HEK293 (cell line): Measurements from ENCODE around the gene IRF7.

Experiments
- CTCF ChIA-PET: fragments of 350-600 bp; formaldehyde crosslinking; extraction: SDS; loops from one replicate; lab custom pipeline; 2021; ENCODE audit warnings: antibody characterized with exemption; lab: Yijun Ruan, JAX
- POLR2A ChIA-PET: fragments of 300-600 bp; formaldehyde crosslinking; extraction: SDS; loops from one replicate; lab custom pipeline; 2020; ENCODE audit warnings: antibody characterized with exemption, inconsistent platforms; lab: Yijun Ruan, JAX
- H3K27ac ChIP-seq: fragments of 200-500 bp; sonication (Bioruptor generic); 2 replicates; pipeline ENCODE4 v1.5.1; 2014; ENCODE audit warnings: low read depth, low read length, control low read depth, inconsistent platforms; ENCODE audit errors: extremely low read depth
- H3K36me3 ChIP-seq, 2 experiments: fragments of 200-500 bp in 1 of 2; sonication (Bioruptor generic) in 1 of 2; 1 replicate in 1 of 2; 2 replicates in 1 of 2; pipeline ENCODE4 v1.5.1; 2014 to 2017; ENCODE audit warnings: inconsistent platforms in 2 of 2, low read length in 2 of 2; ENCODE audit not compliant: control insufficient read depth in 2 of 2, insufficient read depth in 1 of 2
- H3K4me1 ChIP-seq: fragments of 200-500 bp; sonication (Bioruptor generic); 2 replicates; pipeline ENCODE4 v1.5.1; 2014; ENCODE audit warnings: mild to moderate bottlenecking, low read length, inconsistent platforms; ENCODE audit not compliant: control insufficient read depth, insufficient read depth
- H3K4me3 ChIP-seq: 2 replicates; pipeline ENCODE4 v1.5.1; 2011; ENCODE audit warnings: low read depth, mild to moderate bottlenecking, control low read depth, low read length, moderate library complexity
- H3K9me3 ChIP-seq: fragments of 200-500 bp; sonication (Bioruptor generic); 2 replicates; pipeline ENCODE4 v1.5.1; 2014; ENCODE audit warnings: low read depth, low read length, inconsistent platforms; ENCODE audit not compliant: control insufficient read depth, insufficient read depth
- GLI2 ChIP-seq: fragments of 450-650 bp; formaldehyde crosslinking; IDR thresholded peaks from 2 replicates; pipeline ENCODE4; 2017; ENCODE audit warnings: missing biosample characterization, missing genetic modification characterization, low read depth, borderline replicate concordance
- GLIS2 ChIP-seq: fragments of 450-650 bp; formaldehyde crosslinking; IDR thresholded peaks from 2 replicates; pipeline ENCODE4 v1.5.1; 2016; ENCODE audit warnings: missing biosample characterization, missing genetic modification characterization
- KLF9 ChIP-seq: fragments of 450-650 bp; formaldehyde crosslinking; IDR thresholded peaks from 2 replicates; pipeline ENCODE4 v1.5.1; 2016; ENCODE audit warnings: missing biosample characterization, missing genetic modification characterization, low read depth
- PRDM1 ChIP-seq: fragments of 450-650 bp; formaldehyde crosslinking; IDR thresholded peaks from 2 replicates; pipeline ENCODE4; 2016; ENCODE audit warnings: missing biosample characterization, missing genetic modification characterization
- ZBTB1 ChIP-seq: fragments of 450-650 bp; formaldehyde crosslinking; IDR thresholded peaks from 2 replicates; pipeline ENCODE4 v1.5.1; 2016; ENCODE audit warnings: missing biosample characterization, missing genetic modification characterization
- ZNF155 ChIP-seq: fragments of 450-650 bp; formaldehyde crosslinking; IDR thresholded peaks from 2 replicates; pipeline ENCODE4 v1.5.1; 2016; ENCODE audit warnings: missing biosample characterization, missing genetic modification characterization
- ZNF157 ChIP-seq: fragments of 450-650 bp; formaldehyde crosslinking; IDR thresholded peaks from 2 replicates; pipeline ENCODE4 v1.5.1; 2016; ENCODE audit warnings: missing biosample characterization, missing genetic modification characterization
- ZNF16 ChIP-seq: fragments of 450-650 bp; formaldehyde crosslinking; IDR thresholded peaks from 2 replicates; pipeline ENCODE4 v1.5.1; 2016; ENCODE audit warnings: low read depth, missing biosample characterization, missing genetic modification characterization
- ZNF214 ChIP-seq: fragments of 450-650 bp; formaldehyde crosslinking; IDR thresholded peaks from 2 replicates; pipeline ENCODE4 v1.5.1; 2017; ENCODE audit warnings: missing biosample characterization, mild to moderate bottlenecking, missing genetic modification characterization, borderline replicate concordance
- ZNF223 ChIP-seq: fragments of 450-650 bp; formaldehyde crosslinking; IDR thresholded peaks from 2 replicates; pipeline ENCODE4 v1.5.1; 2016; ENCODE audit warnings: missing biosample characterization, missing genetic modification characterization
- ZNF248 ChIP-seq: fragments of 450-650 bp; formaldehyde crosslinking; IDR thresholded peaks from 2 replicates; pipeline ENCODE4 v1.5.1; 2017; ENCODE audit warnings: missing biosample characterization, missing genetic modification characterization
- ZNF266 ChIP-seq: fragments of 450-650 bp; formaldehyde crosslinking; IDR thresholded peaks from 2 replicates; pipeline ENCODE4 v1.5.1; 2016; ENCODE audit warnings: missing biosample characterization, missing genetic modification characterization, low read depth
- ZNF335 ChIP-seq: fragments of 450-650 bp; formaldehyde crosslinking; conservative IDR thresholded peaks from 2 replicates; pipeline ENCODE4 v1.5.1; 2016; ENCODE audit warnings: missing biosample characterization, missing genetic modification characterization
- ZNF48 ChIP-seq: fragments of 450-650 bp; formaldehyde crosslinking; IDR thresholded peaks from 2 replicates; pipeline ENCODE4 v1.5.1; 2016; ENCODE audit warnings: missing biosample characterization, missing genetic modification characterization
- ZNF558 ChIP-seq: fragments of 450-650 bp; formaldehyde crosslinking; IDR thresholded peaks from 2 replicates; pipeline ENCODE4 v1.5.1; 2016; ENCODE audit warnings: missing biosample characterization, missing genetic modification characterization
- ZNF623 ChIP-seq: fragments of 450-650 bp; formaldehyde crosslinking; IDR thresholded peaks from 2 replicates; pipeline ENCODE4 v1.5.1; 2016; ENCODE audit warnings: missing biosample characterization, missing genetic modification characterization
- ZNF664 ChIP-seq: fragments of 450-650 bp; formaldehyde crosslinking; IDR thresholded peaks from 2 replicates; pipeline ENCODE4 v1.5.1; 2016; ENCODE audit warnings: missing biosample characterization, missing genetic modification characterization
- ZNF670 ChIP-seq: fragments of 450-650 bp; formaldehyde crosslinking; IDR thresholded peaks from 2 replicates; pipeline ENCODE4 v1.5.1; 2016; ENCODE audit warnings: missing biosample characterization, missing genetic modification characterization, low read depth
- ZNF707 ChIP-seq: fragments of 450-650 bp; formaldehyde crosslinking; IDR thresholded peaks from 2 replicates; pipeline ENCODE4 v1.5.1; 2016; ENCODE audit warnings: missing biosample characterization, missing genetic modification characterization
- ZNF792 ChIP-seq: fragments of 450-650 bp; formaldehyde crosslinking; IDR thresholded peaks from 2 replicates; pipeline ENCODE4 v1.5.1; 2016; ENCODE audit warnings: missing biosample characterization, missing genetic modification characterization
- ZSCAN16 ChIP-seq: fragments of 450-650 bp; formaldehyde crosslinking; IDR thresholded peaks from 2 replicates; pipeline ENCODE4 v1.5.1; 2016; ENCODE audit warnings: missing biosample characterization, missing genetic modification characterization
- TF ChIP-seq, protein P1 (sequence below): IDR thresholded peaks from 2 replicates; pipeline ENCODE4 v1.6.1; 2011; ENCODE audit warnings: mild to moderate bottlenecking, low read depth, low read length, borderline replicate concordance
- TF ChIP-seq, protein P2 (sequence below): fragments of 450-650 bp; formaldehyde crosslinking; IDR thresholded peaks from 2 replicates; pipeline ENCODE4 v1.5.1; 2016; ENCODE audit warnings: missing biosample characterization, missing genetic modification characterization
- TF ChIP-seq, protein P3 (sequence below): fragments of 450-650 bp; formaldehyde crosslinking; IDR thresholded peaks from 2 replicates; pipeline ENCODE4 v1.5.1; 2016; ENCODE audit warnings: missing biosample characterization, missing genetic modification characterization
- TF ChIP-seq, protein P4 (sequence below): fragments of 450-650 bp; formaldehyde crosslinking; IDR thresholded peaks from 2 replicates; pipeline ENCODE4 v1.5.1; 2016; ENCODE audit warnings: missing biosample characterization, missing genetic modification characterization

IRF7 gene

DNA sequence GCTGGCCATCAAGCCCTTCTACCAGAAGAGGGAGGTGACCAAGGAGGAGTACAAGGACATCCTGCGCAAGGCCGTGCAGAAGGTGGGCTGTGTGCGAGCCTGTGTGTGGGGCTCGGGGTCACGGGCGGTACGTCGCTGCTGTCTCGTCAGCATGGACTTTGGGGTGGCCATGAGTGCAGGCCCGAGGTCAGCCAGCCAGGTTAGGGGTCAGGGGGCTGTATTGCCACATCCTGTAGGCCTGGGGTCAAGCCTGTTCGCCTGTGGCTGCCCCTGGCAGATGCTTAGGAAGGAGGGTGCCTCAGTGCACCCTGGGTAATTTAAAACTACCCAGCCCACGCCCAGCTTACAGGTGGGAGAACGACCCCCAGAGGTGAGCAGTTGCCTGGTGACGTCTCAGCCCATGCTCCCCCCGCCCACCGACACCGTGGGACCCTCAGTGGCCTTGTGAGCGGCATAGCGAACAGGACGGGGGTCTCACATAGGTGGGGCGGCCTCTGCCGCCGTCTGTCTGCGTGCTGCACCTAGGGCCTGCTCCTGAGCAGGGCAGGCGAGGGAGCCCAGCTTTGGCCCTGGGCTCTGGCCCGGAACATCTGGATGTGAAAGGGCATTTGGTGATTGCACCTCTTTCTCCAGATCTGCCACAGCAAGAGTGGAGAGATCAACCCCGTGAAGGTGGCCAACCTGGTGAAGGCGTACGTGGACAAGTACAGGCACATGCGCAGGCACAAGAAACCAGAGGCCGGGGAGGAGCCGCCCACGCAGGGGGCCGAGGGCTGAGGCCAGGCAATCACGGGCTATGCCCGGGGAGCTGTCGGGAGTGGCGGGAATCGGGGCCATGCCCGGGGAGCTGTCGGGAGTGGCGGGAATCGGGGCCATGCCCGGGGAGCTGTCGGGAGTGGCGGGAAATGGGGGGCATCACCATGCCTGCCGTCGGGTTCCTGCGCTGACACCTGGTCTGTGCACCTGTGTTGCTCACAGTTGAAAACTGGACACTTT lies 4.5 kb downstream of the IRF7 start:
- POLR2A ChIA-PET = interaction anchor here (1.0 kb wide), 1 partner anchor 35 kb away, joined by 3 read pairs; the partner anchor contains the start of gene PHRF1
- peaks cover 0 to 82% of the 10 kb centered on the region in 2 experiments; a peak in 1 of 3 replicates for H3K36me3 ChIP-seq
- no peak overlapping the region for H3K4me3 ChIP-seq
- H3K4me1 ChIP-seq = no peaks in the 10 kb centered on the region
- no peak overlapping the region for H3K27ac ChIP-seq
- TF ChIP-seq ZNF792 (no peak), ZNF335 (no peak), ZNF670 (tag by site-specific recombination) (no peak), ZBTB1 (tag by site-specific recombination) (no peak)
- TF ChIP-seq, protein P1, sequence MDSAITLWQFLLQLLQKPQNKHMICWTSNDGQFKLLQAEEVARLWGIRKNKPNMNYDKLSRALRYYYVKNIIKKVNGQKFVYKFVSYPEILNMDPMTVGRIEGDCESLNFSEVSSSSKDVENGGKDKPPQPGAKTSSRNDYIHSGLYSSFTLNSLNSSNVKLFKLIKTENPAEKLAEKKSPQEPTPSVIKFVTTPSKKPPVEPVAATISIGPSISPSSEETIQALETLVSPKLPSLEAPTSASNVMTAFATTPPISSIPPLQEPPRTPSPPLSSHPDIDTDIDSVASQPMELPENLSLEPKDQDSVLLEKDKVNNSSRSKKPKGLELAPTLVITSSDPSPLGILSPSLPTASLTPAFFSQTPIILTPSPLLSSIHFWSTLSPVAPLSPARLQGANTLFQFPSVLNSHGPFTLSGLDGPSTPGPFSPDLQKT = no peak
- TF ChIP-seq, all 188 proteins: peak for 0
- CTCF ChIA-PET = interaction anchor here (0.6 to 2.2 kb wide), 4 partner anchors 35 to 85 kb away, joined by 3 to 9 read pairs (median 3); partner anchors contain the start of gene PHRF1
- H3K9me3 ChIP-seq = no peaks in the 10 kb centered on the region

DNA sequence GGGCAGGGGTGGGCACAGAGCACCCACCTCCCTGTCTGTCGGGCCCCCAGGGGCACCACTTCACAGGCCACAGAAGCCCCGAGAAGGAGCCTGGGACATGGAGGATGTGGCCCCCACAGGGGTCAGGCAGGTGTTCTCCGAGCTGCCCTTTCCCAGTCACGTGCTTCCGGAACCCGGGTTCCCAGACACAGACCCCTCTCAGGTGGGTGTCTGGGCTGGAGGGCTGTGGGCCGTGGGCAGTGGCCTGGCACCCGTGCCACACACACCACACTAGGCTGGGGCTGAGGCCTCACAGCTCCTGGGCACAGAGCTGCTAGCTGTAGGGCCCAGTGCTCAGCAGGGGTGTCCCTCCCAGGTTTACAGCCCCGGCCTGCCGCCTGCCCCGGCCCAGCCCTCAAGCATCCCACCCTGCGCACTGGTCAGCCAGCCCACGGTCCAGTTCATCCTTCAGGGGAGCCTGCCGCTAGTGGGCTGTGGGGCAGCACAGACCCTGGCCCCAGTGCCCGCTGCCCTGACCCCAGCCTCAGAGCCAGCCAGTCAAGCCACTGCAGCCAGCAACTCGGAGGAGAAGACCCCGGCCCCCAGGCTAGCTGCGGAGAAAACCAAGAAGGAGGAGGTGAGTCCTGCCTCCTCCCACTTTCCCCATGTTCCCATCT lies 5.5 kb downstream of the IRF7 start:
- POLR2A ChIA-PET = no interaction called here

DNA sequence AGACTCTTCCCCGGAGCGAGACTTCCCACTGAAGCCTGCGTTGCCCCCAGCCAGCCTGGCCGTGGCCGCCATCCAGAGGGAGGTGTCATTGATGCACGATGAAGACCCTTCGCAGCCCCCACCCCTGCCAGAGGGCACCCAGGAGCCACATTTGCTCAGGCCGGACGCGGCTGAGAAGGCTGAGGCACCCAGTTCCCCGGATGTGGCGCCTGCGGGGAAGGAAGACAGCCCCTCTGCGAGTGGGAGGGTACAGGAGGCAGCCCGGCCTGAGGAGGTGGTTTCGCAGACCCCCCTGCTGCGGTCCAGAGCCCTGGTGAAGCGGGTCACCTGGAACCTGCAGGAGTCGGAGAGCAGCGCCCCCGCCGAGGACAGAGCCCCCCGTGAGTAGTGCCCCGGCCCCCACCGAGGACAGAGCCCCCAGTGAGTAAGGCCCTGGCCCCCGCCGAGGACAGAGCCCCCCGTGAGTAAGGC lies 6.4 kb downstream of the IRF7 start:
- Histone ChIP-seq H3K4me3 (no peak overlapping the region), H3K36me3 (peaks cover 0 to 97% of the 10 kb centered on the region in 2 experiments; a peak in 2 of 3 replicates), H3K4me1 (no peaks in the 10 kb centered on the region), H3K9me3 (no peaks in the 10 kb centered on the region), H3K27ac (no peak overlapping the region)
- ChIA-PET POLR2A (no interaction called here), CTCF (no interaction called here)
- TF ChIP-seq ZNF16 (tag by site-specific recombination) = no peak
- no peak for TF ChIP-seq GLIS2 (tag by site-specific recombination)
- TF ChIP-seq PRDM1 (tag by site-specific recombination) = no peak
- TF ChIP-seq ZNF266 (tag by site-specific recombination) = no peak
- TF ChIP-seq GLI2 (tag by site-specific recombination) = no peak
- TF ChIP-seq KLF9 (tag by site-specific recombination) = no peak
- TF ChIP-seq ZNF623 (tag by site-specific recombination) = no peak
- TF ChIP-seq ZNF248 (tag by site-specific recombination) = no peak
- TF ChIP-seq ZSCAN16 (tag by site-specific recombination) = no peak
- TF ChIP-seq, protein P2, sequence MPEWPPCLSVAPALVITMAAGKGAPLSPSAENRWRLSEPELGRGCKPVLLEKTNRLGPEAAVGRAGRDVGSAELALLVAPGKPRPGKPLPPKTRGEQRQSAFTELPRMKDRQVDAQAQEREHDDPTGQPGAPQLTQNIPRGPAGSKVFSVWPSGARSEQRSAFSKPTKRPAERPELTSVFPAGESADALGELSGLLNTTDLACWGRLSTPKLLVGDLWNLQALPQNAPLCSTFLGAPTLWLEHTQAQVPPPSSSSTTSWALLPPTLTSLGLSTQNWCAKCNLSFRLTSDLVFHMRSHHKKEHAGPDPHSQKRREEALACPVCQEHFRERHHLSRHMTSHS = no peak
- TF ChIP-seq ZNF48 (tag by site-specific recombination) = no peak

More for the DNA sequence above, 5.5 kb downstream of the IRF7 start:
- CTCF ChIA-PET = interaction anchor here (0.6 kb wide), 1 partner anchor 86 kb away, joined by 3 read pairs; no protein-coding TSS in a partner anchor
- Histone ChIP-seq H3K27ac (no peak overlapping the region), H3K4me1 (no peaks in the 10 kb centered on the region), H3K9me3 (no peaks in the 10 kb centered on the region), H3K36me3 (peaks cover 0 to 92% of the 10 kb centered on the region in 2 experiments; a peak in 1 of 3 replicates), H3K4me3 (no peak overlapping the region)
- TF ChIP-seq, protein P1 = no peak
- TF ChIP-seq ZNF664 (tag by site-specific recombination) (no peak), ZNF707 (tag by site-specific recombination) (no peak), ZNF155 (tag by site-specific recombination) (no peak), ZNF214 (tag by site-specific recombination) (no peak), ZNF223 (tag by site-specific recombination) (no peak), ZNF558 (tag by site-specific recombination) (no peak), ZNF157 (no peak)
- TF ChIP-seq, protein P3, sequence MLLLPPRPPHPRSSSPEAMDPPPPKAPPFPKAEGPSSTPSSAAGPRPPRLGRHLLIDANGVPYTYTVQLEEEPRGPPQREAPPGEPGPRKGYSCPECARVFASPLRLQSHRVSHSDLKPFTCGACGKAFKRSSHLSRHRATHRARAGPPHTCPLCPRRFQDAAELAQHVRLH = no peak
- TF ChIP-seq, protein P4, sequence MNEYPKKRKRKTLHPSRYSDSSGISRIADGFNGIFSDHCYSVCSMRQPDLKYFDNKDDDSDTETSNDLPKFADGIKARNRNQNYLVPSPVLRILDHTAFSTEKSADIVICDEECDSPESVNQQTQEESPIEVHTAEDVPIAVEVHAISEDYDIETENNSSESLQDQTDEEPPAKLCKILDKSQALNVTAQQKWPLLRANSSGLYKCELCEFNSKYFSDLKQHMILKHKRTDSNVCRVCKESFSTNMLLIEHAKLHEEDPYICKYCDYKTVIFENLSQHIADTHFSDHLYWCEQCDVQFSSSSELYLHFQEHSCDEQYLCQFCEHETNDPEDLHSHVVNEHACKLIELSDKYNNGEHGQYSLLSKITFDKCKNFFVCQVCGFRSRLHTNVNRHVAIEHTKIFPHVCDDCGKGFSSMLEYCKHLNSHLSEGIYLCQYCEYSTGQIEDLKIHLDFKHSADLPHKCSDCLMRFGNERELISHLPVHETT (tag by site-specific recombination) = no peak
- TF ChIP-seq, all 188 proteins: peak for 0
